RWPE1 (cell line): ENCODE results near the gene SCAMP4.

Source experiments
- CTCF ChIA-PET: fragments of 350-600 bp; sonication (Branson Sonifier 250); formaldehyde crosslinking; extraction: SDS; loops from one replicate; lab custom pipeline; 2021; lab: Yijun Ruan, JAX
- POLR2A ChIA-PET: fragments of 400-600 bp; formaldehyde crosslinking; extraction: SDS; loops from one replicate; lab custom pipeline; 2020; ENCODE audit warnings: antibody characterized with exemption; ENCODE audit not compliant: low non-redundant PET; lab: Yijun Ruan, JAX
- DNase-seq: peaks from one replicate; pipeline ENCODE4 v3.0.0; 2012; ENCODE audit warnings: low spot score
- H3K27ac ChIP-seq: fragments of 450-650 bp; 2 replicates; pipeline ENCODE4 v1.5.1; 2017
- CTCF ChIP-seq: fragments of 450-650 bp; conservative IDR thresholded peaks from 2 replicates; pipeline ENCODE4 v1.5.1; 2017; ENCODE audit warnings: low read depth, mild to moderate bottlenecking

The SCAMP4 gene

GRCh38 chr19:1862068-1862423, 43.2 kb upstream of the SCAMP4 start:
- ChIA-PET POLR2A (no interaction called here), CTCF (no interaction called here)

GRCh38 chr19:1862424-1863327, 42.5 kb upstream of the SCAMP4 start:
- ChIA-PET POLR2A (no interaction called here), CTCF (no interaction called here)
- peak overlapping the region; percentile 98 for H3K27ac ChIP-seq
- TF ChIP-seq CTCF, result no peak
- DNase-seq, result no peak

More at GRCh38 chr19:1862068-1862423, 43.2 kb upstream of the SCAMP4 start:
- peak overlapping the region; percentile 98 for H3K27ac ChIP-seq
- DNase-seq, result no peak
- TF ChIP-seq CTCF, result no peak

GRCh38 chr19:1863328-1863637, 41.9 kb upstream of the SCAMP4 start, which contains the start of gene KLF16:
TSS of gene KLF16 (minus strand) at chr19:1863579. CDS start at chr19:1863497, 82 bp downstream.
- ChIA-PET CTCF (no interaction called here), POLR2A (no interaction called here)
- DNase-seq, result no peak
- peak within 1 kb of the TSS; percentile 98 for H3K27ac ChIP-seq
- no peak for TF ChIP-seq CTCF

- DNase-seq, result peak; percentile 93
- no peak for TF ChIP-seq CTCF
- ChIA-PET POLR2A (no interaction called here), CTCF (interaction anchor here (0.6 to 1.2 kb wide), 7 partner anchors 12 to 241 kb away, joined by 3 to 5 read pairs (median 3); no protein-coding TSS in a partner anchor)
- H3K27ac ChIP-seq, result peak overlapping the region; percentile 98
These were observed 41.3 kb upstream of the SCAMP4 start for GRCh38 chr19:1863638-1864479.

GRCh38 chr19:1864480-1865171, 40.6 kb upstream of the SCAMP4 start:
- DNase-seq, result no peak
- peak overlapping the region; percentile 98 for H3K27ac ChIP-seq
- ChIA-PET POLR2A (no interaction called here), CTCF (interaction anchor here (0.6 to 1.2 kb wide), 9 partner anchors 11 to 375 kb away, joined by 3 to 5 read pairs (median 3); no protein-coding TSS in a partner anchor)
- TF ChIP-seq CTCF, result peak; percentile 86
